Esophagus muscularis mucosa (tissue), 4 donors: ENCODE measurements around the gene KIFAP3. TPM values are rescaled to one million over a fixed set of nuclear protein-coding genes. Genes with fewer than 3 reads are reported as not detected.
"Not testable (repeated sequence)": the region's sequence is repeated elsewhere in the genome, so short reads cannot be mapped to it uniquely, and the experiment has no call there.

Source experiments
- DNase-seq: peaks from one replicate; pipeline ENCODE4 v3.0.0-alpha.2; 2017; ENCODE audit errors: extremely low spot score
- H3K27ac ChIP-seq, 4 donors: fragments of 200-600 bp; sonication (generic); replicated peaks in 1 of 4; 1 replicate in 3 of 4; 2 replicates in 1 of 4; pipeline ENCODE4 v1.5.1; 2016 to 2019; ENCODE audit warnings: mild to moderate bottlenecking in 1 of 4
- H3K27me3 ChIP-seq, 4 donors: fragments of 200-600 bp; sonication (generic); one replicate each; pipeline versions ENCODE4 v1.5.1 to v1.6.0; 2016 to 2019
- H3K36me3 ChIP-seq, 4 donors: fragments of 200-600 bp; sonication (generic); one replicate each; pipeline ENCODE4 v1.5.1; 2016 to 2019
- H3K4me1 ChIP-seq, 4 donors: fragments of 200-600 bp; sonication (generic); one replicate each; pipeline ENCODE4 v1.5.1; 2016 to 2019
- H3K4me3 ChIP-seq, 4 donors: fragments of 200-600 bp; sonication (generic); 1 replicate in 2 of 4; 2 replicates in 2 of 4; pipeline ENCODE4 v1.5.1; 2016 to 2019; ENCODE audit warnings: mild to moderate bottlenecking in 4 of 4, moderate library complexity in 1 of 4
- H3K9me3 ChIP-seq, 4 donors: fragments of 200-600 bp; sonication (generic); 1 replicate in 3 of 4; 2 replicates in 1 of 4; pipeline ENCODE4 v1.5.1; 2016 to 2019
- EP300 ChIP-seq: sonication (generic); formaldehyde crosslinking; IDR thresholded peaks from one replicate; pipeline ENCODE4 v1.6.1; 2017; ENCODE audit warnings: antibody characterized with exemption
- POLR2A ChIP-seq: fragments of 450-650 bp; IDR thresholded peaks from one replicate; pipeline ENCODE4 v1.6.1; 2017; ENCODE audit warnings: antibody characterized with exemption, moderate library complexity, mild to moderate bottlenecking, low read depth
- POLR2AphosphoS5 ChIP-seq, 2 donors: sonication (generic); formaldehyde crosslinking; IDR thresholded peaks; one replicate each; pipeline ENCODE4 v1.6.1; 2017; ENCODE audit warnings: antibody characterized with exemption in 2 of 2
- WGBS: methylation state at CpG from one replicate; pipeline ENCODE4 v1.1.5; 2018; 5-methylcytosine and 5-hydroxymethylcytosine counted together
- intact Hi-C: fragments of 100-400 bp; cut with DNase I; formaldehyde crosslinking; loops from one replicate; pipeline ENCODE4 v1.15.1; 2023
- total RNA-seq, 4 donors: library from RNA; depleted of rRNA; stranded (reverse); fragments of >200 nt; gene quantifications; one replicate each; pipeline versions ENCODE4 v1.1.0 to v1.2.1, GENCODE V29; 2016
- TF ChIP-seq, protein P1 (sequence below), 3 experiments: fragments of 200-600 bp in 2 of 3; fragments of 450-650 bp in 1 of 3; sonication (generic) in 2 of 3; IDR thresholded peaks; one replicate each; pipeline ENCODE4 v1.5.1; 2017 to 2019; ENCODE audit warnings: antibody characterized with exemption in 3 of 3, mild to moderate bottlenecking in 2 of 3, moderate library complexity in 1 of 3

Gene KIFAP3
- total RNA-seq, 4 donors from 2014 or later: 23.9 to 35.9 (median 30.0) TPM

DNA sequence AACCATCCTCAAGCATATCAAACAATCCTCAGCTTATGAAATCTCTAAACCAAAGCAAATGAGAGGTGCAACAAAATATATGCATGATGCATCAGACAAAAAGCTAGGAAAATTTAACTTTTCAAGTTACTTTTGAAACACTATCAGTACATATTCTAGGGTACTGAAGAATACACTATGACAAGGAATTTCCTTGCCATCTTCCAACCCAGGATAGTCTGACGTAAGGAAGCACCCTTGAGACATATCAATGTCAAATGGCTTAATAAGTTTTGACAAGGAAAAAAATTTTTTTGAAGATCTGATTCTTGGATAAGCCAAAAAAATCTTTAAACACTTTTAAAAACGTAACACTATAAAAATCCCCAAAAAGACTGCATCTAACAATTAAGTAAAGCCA lies 64.9 kb downstream of the KIFAP3 start:
- WGBS: 78% methylated on average over 2 of the region's 2 CpGs
- peaks cover 0 to 10% (median under 1%) of the 10 kb centered on the region in 4 donors for H3K36me3 ChIP-seq
- TF ChIP-seq, protein P1, sequence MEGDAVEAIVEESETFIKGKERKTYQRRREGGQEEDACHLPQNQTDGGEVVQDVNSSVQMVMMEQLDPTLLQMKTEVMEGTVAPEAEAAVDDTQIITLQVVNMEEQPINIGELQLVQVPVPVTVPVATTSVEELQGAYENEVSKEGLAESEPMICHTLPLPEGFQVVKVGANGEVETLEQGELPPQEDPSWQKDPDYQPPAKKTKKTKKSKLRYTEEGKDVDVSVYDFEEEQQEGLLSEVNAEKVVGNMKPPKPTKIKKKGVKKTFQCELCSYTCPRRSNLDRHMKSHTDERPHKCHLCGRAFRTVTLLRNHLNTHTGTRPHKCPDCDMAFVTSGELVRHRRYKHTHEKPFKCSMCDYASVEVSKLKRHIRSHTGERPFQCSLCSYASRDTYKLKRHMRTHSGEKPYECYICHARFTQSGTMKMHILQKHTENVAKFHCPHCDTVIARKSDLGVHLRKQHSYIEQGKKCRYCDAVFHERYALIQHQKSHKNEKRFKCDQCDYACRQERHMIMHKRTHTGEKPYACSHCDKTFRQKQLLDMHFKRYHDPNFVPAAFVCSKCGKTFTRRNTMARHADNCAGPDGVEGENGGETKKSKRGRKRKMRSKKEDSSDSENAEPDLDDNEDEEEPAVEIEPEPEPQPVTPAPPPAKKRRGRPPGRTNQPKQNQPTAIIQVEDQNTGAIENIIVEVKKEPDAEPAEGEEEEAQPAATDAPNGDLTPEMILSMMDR (IDR thresholded peaks at IDR 0.05): no peak
- no peak for TF ChIP-seq POLR2A
- TF ChIP-seq POLR2AphosphoS5 (IDR thresholded peaks at IDR 0.05): no peak
- TF ChIP-seq EP300: no peak
- intact Hi-C loops: no loop called here
- H3K4me3 ChIP-seq: no peak overlapping the region
- no peaks in the 10 kb centered on the region for H3K4me1 ChIP-seq
- H3K9me3 ChIP-seq: no peaks in the 10 kb centered on the region
- DNase-seq: no peak
- H3K27me3 ChIP-seq: no peaks in the 10 kb centered on the region
- no peak overlapping the region for H3K27ac ChIP-seq

DNA sequence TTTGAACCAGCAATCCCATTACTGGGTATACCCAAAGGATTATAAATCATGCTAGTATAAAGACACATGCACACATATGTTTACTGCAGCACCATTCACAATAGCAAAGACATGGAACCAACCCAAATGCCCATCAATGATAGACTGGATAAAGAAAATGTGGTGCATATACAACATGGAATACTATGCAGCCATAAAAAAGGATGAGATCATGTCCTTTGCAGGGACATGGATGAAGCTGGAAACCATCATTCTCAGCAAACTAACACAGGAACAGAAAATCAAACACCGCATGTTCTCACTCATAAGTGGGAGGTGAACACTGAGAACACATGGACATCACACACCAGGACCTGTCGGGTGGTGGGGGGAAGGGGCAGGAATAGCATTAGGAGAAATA lies 65.8 kb downstream of the KIFAP3 start:
- WGBS: 97% methylated on average over 2 of the region's 2 CpGs
- intact Hi-C loops, H3K9me3 ChIP-seq, DNase-seq, H3K27me3 ChIP-seq, H3K27ac ChIP-seq, H3K4me1 ChIP-seq, H3K4me3 ChIP-seq: not testable (repeated sequence)
- H3K36me3 ChIP-seq: peaks cover 0 to 10% (median 0%) of the 10 kb centered on the region in 4 donors

DNA sequence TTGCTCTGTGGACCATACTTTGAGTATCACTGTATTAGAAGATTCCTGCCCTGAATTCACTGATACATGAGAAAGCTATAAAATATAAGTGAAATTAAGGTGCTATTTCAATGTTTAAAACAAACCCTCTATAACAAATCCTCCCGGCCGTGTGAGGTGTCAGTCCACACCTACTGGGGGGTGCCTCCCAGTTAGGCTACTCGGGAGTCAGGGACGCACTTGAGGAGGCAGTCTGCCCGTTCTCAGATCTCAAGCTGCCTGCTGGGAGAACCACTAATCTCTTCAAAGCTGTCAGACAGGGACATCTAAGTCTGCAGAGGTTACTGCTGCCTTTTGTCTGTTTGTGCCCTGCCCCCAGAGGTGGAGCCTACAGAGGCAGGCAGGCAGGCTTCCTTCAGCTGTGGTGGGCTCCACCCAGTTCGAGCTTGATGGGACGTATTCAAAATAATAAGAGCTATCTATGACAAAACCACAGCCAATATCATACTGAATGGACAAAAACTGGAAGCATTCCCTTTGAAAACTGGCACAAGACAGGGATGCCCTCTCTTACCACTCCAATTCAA lies 71.1 kb downstream of the KIFAP3 start:
- whole genome bisulfite sequencing: 77% methylated on average over 7 of the region's 7 CpGs
- DNase-seq, intact Hi-C loops: not testable (repeated sequence)

DNA sequence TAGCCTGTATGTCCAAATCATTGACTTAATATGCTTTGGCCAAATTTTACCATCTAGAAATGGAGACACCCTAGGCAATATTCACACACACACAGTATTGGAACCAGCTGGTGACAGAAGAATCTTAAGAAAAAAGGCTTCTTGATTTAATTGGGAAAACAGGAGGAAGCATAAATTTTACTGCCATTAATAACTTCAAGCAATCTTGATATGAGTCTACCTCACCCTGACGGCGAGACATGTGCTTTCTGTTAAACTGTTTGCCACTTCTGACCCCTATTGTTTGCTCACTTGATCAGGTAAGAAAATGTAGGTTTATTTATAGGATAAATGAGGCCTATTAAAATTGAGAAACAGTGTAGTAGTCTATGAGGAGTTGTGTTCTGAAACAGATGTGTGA lies 73.2 kb downstream of the KIFAP3 start:
- 93% methylated on average over 2 of the region's 2 CpGs for WGBS
- Histone ChIP-seq H3K9me3 (no peaks in the 10 kb centered on the region), H3K4me1 (peaks cover 0 to 11% (median 6%) of the 10 kb centered on the region in 4 donors), H3K27ac (no peak overlapping the region), H3K36me3 (peaks cover 0 to 9% (median 3%) of the 10 kb centered on the region in 4 donors), H3K4me3 (no peak overlapping the region), H3K27me3 (no peaks in the 10 kb centered on the region)
- TF ChIP-seq POLR2AphosphoS5 (IDR thresholded peaks at IDR 0.05) (no peak), EP300 (no peak), POLR2A (no peak)
- TF ChIP-seq, protein P1 (IDR thresholded peaks at IDR 0.05): no peak
- intact Hi-C loops: no loop called here
- no peak for DNase-seq

More for the DNA sequence above, 71.1 kb downstream of the KIFAP3 start:
- peaks cover 0 to 11% (median 6%) of the 10 kb centered on the region in 4 donors for H3K4me1 ChIP-seq
- not testable (repeated sequence) for H3K36me3 ChIP-seq, H3K9me3 ChIP-seq, H3K4me3 ChIP-seq, H3K27me3 ChIP-seq, H3K27ac ChIP-seq

DNA sequence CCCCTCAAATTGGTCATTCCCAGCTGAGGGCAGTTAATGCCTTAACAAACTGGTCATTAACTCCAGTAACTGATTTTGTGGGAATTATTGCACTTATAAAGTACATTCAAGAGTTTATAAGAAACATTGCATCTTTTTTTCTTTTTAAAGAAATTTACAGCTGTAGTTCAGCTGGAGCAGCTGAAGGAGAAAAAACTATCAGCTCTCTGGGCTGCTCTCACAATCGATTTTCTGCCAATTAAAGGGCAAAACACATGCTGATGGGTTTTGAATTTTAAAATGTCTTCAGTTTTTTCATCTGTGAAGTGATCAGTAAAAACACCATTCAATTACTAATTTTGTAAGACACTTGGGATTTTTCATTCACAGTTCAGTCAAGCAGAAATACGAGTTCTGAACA lies 74.7 kb downstream of the KIFAP3 start:
- intact Hi-C loops: no loop called here

More for the DNA sequence above, 74.7 kb downstream of the KIFAP3 start:
- Histone ChIP-seq H3K27me3 (no peaks in the 10 kb centered on the region), H3K4me3 (no peak overlapping the region), H3K4me1 (peaks cover 0 to 11% (median 6%) of the 10 kb centered on the region in 4 donors), H3K9me3 (no peaks in the 10 kb centered on the region), H3K36me3 (peaks cover 0 to 9% (median 3%) of the 10 kb centered on the region in 4 donors), H3K27ac (no peak overlapping the region)
- TF ChIP-seq EP300 (no peak), POLR2AphosphoS5 (IDR thresholded peaks at IDR 0.05) (no peak), POLR2A (no peak)
- TF ChIP-seq, protein P1 (IDR thresholded peaks at IDR 0.05): no peak
- WGBS: 74% methylated on average over 2 of the region's 2 CpGs
- DNase-seq: no peak
